ENCODE results near the gene EXT2.

- TF ChIP-seq, protein P1, sequence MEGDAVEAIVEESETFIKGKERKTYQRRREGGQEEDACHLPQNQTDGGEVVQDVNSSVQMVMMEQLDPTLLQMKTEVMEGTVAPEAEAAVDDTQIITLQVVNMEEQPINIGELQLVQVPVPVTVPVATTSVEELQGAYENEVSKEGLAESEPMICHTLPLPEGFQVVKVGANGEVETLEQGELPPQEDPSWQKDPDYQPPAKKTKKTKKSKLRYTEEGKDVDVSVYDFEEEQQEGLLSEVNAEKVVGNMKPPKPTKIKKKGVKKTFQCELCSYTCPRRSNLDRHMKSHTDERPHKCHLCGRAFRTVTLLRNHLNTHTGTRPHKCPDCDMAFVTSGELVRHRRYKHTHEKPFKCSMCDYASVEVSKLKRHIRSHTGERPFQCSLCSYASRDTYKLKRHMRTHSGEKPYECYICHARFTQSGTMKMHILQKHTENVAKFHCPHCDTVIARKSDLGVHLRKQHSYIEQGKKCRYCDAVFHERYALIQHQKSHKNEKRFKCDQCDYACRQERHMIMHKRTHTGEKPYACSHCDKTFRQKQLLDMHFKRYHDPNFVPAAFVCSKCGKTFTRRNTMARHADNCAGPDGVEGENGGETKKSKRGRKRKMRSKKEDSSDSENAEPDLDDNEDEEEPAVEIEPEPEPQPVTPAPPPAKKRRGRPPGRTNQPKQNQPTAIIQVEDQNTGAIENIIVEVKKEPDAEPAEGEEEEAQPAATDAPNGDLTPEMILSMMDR (CRISPR knock-in tag; IDR thresholded peaks at IDR 0.05): no peak
- no peak for TF ChIP-seq POLR2A (IDR thresholded peaks at IDR 0.05; ENCODE audit: insufficient read depth in 1 of 2, low read depth in 2 of 2, low read length in 2 of 2)
Measured at GRCh38 chr11:44047298-44047697, 48.2 kb upstream of the EXT2 start.
